B cell (primary cell): Measurements from ENCODE around the gene KRTAP4-11.

Experiments
- EZH2 ChIP-seq: IDR thresholded peaks from 2 replicates; pipeline ENCODE4 v1.6.1; 2012; ENCODE audit warnings: borderline replicate concordance, low read depth, mild to moderate bottlenecking, moderate library complexity, low read length; ENCODE audit not compliant: insufficient read depth, poor library complexity, severe bottlenecking
- TF ChIP-seq, protein P1 (sequence below): fragments of 200-600 bp; IDR thresholded peaks from one replicate; pipeline ENCODE4 v1.8.0; 2022; ENCODE audit warnings: antibody characterized with exemption, mild to moderate bottlenecking

GRCh38 chr17:41126412-41126811 is 8.2 kb upstream of the KRTAP4-11 start:
- TF ChIP-seq, protein P1, sequence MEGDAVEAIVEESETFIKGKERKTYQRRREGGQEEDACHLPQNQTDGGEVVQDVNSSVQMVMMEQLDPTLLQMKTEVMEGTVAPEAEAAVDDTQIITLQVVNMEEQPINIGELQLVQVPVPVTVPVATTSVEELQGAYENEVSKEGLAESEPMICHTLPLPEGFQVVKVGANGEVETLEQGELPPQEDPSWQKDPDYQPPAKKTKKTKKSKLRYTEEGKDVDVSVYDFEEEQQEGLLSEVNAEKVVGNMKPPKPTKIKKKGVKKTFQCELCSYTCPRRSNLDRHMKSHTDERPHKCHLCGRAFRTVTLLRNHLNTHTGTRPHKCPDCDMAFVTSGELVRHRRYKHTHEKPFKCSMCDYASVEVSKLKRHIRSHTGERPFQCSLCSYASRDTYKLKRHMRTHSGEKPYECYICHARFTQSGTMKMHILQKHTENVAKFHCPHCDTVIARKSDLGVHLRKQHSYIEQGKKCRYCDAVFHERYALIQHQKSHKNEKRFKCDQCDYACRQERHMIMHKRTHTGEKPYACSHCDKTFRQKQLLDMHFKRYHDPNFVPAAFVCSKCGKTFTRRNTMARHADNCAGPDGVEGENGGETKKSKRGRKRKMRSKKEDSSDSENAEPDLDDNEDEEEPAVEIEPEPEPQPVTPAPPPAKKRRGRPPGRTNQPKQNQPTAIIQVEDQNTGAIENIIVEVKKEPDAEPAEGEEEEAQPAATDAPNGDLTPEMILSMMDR, result no peak
- no peak for TF ChIP-seq EZH2
